Measurements from ENCODE around the gene TRIM50. TPM values are rescaled to one million over a fixed set of nuclear protein-coding genes. Genes with fewer than 3 reads are reported as not detected.
"Not testable (repeated sequence)": the region's sequence is repeated elsewhere in the genome, so short reads cannot be mapped to it uniquely, and the experiment has no call there.

The TRIM50 gene
- total and polyA plus RNA-seq, 8 donors: 10.8 to 69.4 (median 31.7) TPM; not detected in 1

GRCh38 chr7:73308665-73309214 is 19.1 kb downstream of the TRIM50 start, which contains the start of gene NSUN5:
Gene NSUN5 (minus strand): TSS chr7:73308826. CDS start chr7:73308790, 36 bp downstream.
- WGBS, 5 donors: 12 to 49% (median 14%) methylated on average over 11 to 40 of the region's 40 CpGs
- H3K4me3 ChIP-seq: peak within 1 kb of the TSS; percentile 62 to 94 (median 70)
- peak within 1 kb of the TSS; percentile 67 to 82 (median 79) for H3K27ac ChIP-seq
- intact Hi-C loops (cut with DNase I; ENCODE audit: low total_unique reads): no loop called here
- no peaks in the 10 kb centered on the region for H3K9me3 ChIP-seq
- peaks cover 18 to 37% (median 34%) of the 10 kb centered on the region in 4 donors for H3K36me3 ChIP-seq
- TF ChIP-seq CTCF (IDR thresholded peaks at IDR 0.05): no peak
- peak; percentile 47 to 94 (median 72) for TF ChIP-seq POLR2AphosphoS5 (IDR thresholded peaks at IDR 0.05)
- no peak for TF ChIP-seq POLR2A (IDR thresholded peaks at IDR 0.05)
- TF ChIP-seq EP300 (IDR thresholded peaks at IDR 0.05): no peak
- peaks cover 8 to 22% (median 20%) of the 10 kb centered on the region in 4 donors for H3K4me1 ChIP-seq
- H3K27me3 ChIP-seq: no peaks in the 10 kb centered on the region
- DNase-seq: peak; percentile 91 to 95

- H3K36me3 ChIP-seq: peaks cover 24 to 43% (median 40%) of the 10 kb centered on the region in 4 donors
- peak overlapping the region; percentile 62 to 94 (median 70) for H3K4me3 ChIP-seq
- TF ChIP-seq POLR2A (IDR thresholded peaks at IDR 0.05): no peak
- no peak for TF ChIP-seq CTCF (IDR thresholded peaks at IDR 0.05)
- TF ChIP-seq EP300 (IDR thresholded peaks at IDR 0.05): no peak
- TF ChIP-seq POLR2AphosphoS5 (IDR thresholded peaks at IDR 0.05): no peak
- peak overlapping the region; percentile 67 to 82 (median 79) for H3K27ac ChIP-seq
- peaks cover 8 to 22% (median 20%) of the 10 kb centered on the region in 4 donors for H3K4me1 ChIP-seq
- H3K9me3 ChIP-seq: no peaks in the 10 kb centered on the region
- intact Hi-C loops (cut with DNase I; ENCODE audit: low total_unique reads): no loop called here
- 10 to 32% (median 13%) methylated on average over 19 to 43 of the region's 43 CpGs for WGBS, 5 donors
- no peaks in the 10 kb centered on the region for H3K27me3 ChIP-seq
- DNase-seq: no peak
These were observed 19.7 kb downstream of the TRIM50 start for GRCh38 chr7:73308074-73308664.

GRCh38 chr7:73307436-73307835 is 20.4 kb downstream of the TRIM50 start:
- Histone ChIP-seq H3K9me3 (no peaks in the 10 kb centered on the region), H3K36me3 (peaks cover 29 to 49% (median 45%) of the 10 kb centered on the region in 4 donors), H3K27ac (peak overlapping the region in 1 of 5 donors; percentile 78), H3K27me3 (no peaks in the 10 kb centered on the region), H3K4me1 (peaks cover 8 to 22% (median 20%) of the 10 kb centered on the region in 4 donors), H3K4me3 (peak overlapping the region in 3 of 4 donors; percentile 62 to 94 (median 71))
- 89 to 96% (median 94%) methylated on average over 13 of the region's 13 CpGs for WGBS, 5 donors
- no peak for TF ChIP-seq EP300 (IDR thresholded peaks at IDR 0.05)
- no peak for TF ChIP-seq CTCF (IDR thresholded peaks at IDR 0.05)
- TF ChIP-seq POLR2AphosphoS5 (IDR thresholded peaks at IDR 0.05): no peak
- no peak for TF ChIP-seq POLR2A (IDR thresholded peaks at IDR 0.05)
- no peak for DNase-seq
- intact Hi-C loops (cut with DNase I; ENCODE audit: low total_unique reads): no loop called here

GRCh38 chr7:73304612-73305387 is 23.1 kb downstream of the TRIM50 start:
- Histone ChIP-seq H3K36me3 (peaks cover 29 to 49% (median 45%) of the 10 kb centered on the region in 4 donors), H3K4me1 (peaks cover 8 to 22% (median 20%) of the 10 kb centered on the region in 4 donors)
- H3K27me3 ChIP-seq; H3K9me3 ChIP-seq; H3K4me3 ChIP-seq; H3K27ac ChIP-seq; DNase-seq; intact Hi-C loops (cut with DNase I; ENCODE audit: low total_unique reads): not testable (repeated sequence)
- WGBS, 5 donors: 86 to 92% (median 89%) methylated on average over 11 to 12 of the region's 15 CpGs

Measured in stomach (tissue), 9 donors.